AG04449 (cell line): ENCODE measurements around the gene ERN1.

Source experiments
- CTCF ChIA-PET: fragments of 350-600 bp; formaldehyde crosslinking; extraction: SDS; loops from one replicate; lab custom pipeline; 2021; ENCODE audit warnings: antibody characterized with exemption; lab: Yijun Ruan, JAX
- POLR2A ChIA-PET: fragments of 400-600, 350-600 bp; formaldehyde crosslinking; extraction: SDS; loops from one replicate; lab custom pipeline; 2020; ENCODE audit warnings: antibody characterized with exemption, inconsistent platforms; lab: Yijun Ruan, JAX
- DNase-seq: peaks from one replicate; pipeline ENCODE4 v3.0.0-alpha.2; 2010; ENCODE audit warnings: low read depth, low spot score
- H3K4me3 ChIP-seq: 2 replicates; pipeline ENCODE4 v1.5.1; 2011; ENCODE audit warnings: low read depth, mild to moderate bottlenecking, control low read depth, low read length
- TF ChIP-seq, protein P1 (sequence below): IDR thresholded peaks from one replicate; pipeline ENCODE4 v1.5.1; 2011; ENCODE audit warnings: mild to moderate bottlenecking, moderate library complexity, low read length, control low read depth, inconsistent platforms; ENCODE audit not compliant: insufficient read depth; ENCODE audit errors: missing control alignments

The ERN1 gene

GRCh38 chr17:64160378-64160777 is 30.4 kb upstream of the ERN1 start:
- ChIA-PET POLR2A (interaction anchor here (1.6 kb wide), 1 partner anchor 15 kb away, joined by 6 read pairs; no protein-coding TSS in a partner anchor), CTCF (interaction anchor here (1.3 to 2.8 kb wide), 6 partner anchors 9 to 122 kb away, joined by 4 to 13 read pairs (median 6); no protein-coding TSS in a partner anchor)
- no peak overlapping the region for H3K4me3 ChIP-seq
- TF ChIP-seq, protein P1, sequence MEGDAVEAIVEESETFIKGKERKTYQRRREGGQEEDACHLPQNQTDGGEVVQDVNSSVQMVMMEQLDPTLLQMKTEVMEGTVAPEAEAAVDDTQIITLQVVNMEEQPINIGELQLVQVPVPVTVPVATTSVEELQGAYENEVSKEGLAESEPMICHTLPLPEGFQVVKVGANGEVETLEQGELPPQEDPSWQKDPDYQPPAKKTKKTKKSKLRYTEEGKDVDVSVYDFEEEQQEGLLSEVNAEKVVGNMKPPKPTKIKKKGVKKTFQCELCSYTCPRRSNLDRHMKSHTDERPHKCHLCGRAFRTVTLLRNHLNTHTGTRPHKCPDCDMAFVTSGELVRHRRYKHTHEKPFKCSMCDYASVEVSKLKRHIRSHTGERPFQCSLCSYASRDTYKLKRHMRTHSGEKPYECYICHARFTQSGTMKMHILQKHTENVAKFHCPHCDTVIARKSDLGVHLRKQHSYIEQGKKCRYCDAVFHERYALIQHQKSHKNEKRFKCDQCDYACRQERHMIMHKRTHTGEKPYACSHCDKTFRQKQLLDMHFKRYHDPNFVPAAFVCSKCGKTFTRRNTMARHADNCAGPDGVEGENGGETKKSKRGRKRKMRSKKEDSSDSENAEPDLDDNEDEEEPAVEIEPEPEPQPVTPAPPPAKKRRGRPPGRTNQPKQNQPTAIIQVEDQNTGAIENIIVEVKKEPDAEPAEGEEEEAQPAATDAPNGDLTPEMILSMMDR = no peak
- no peak for DNase-seq

GRCh38 chr17:64158831-64159590 is 29.1 kb upstream of the ERN1 start:
- no peak overlapping the region for H3K4me3 ChIP-seq
- DNase-seq = no peak
- TF ChIP-seq, protein P1 = no peak
- ChIA-PET POLR2A (interaction anchor here (1.0 kb wide), 1 partner anchor 13 kb away, joined by 5 read pairs; no protein-coding TSS in a partner anchor), CTCF (interaction anchor here (0.9 to 2.8 kb wide), 6 partner anchors 9 to 123 kb away, joined by 3 to 13 read pairs (median 6); no protein-coding TSS in a partner anchor)

- TF ChIP-seq, protein P1 = no peak
- no peak overlapping the region for H3K4me3 ChIP-seq
- no peak for DNase-seq
- POLR2A ChIA-PET = interaction anchor here (1.0 kb wide), 1 partner anchor 13 kb away, joined by 5 read pairs; no protein-coding TSS in a partner anchor
- CTCF ChIA-PET = interaction anchor here (2.4 to 2.8 kb wide), 2 partner anchors 24 to 124 kb away, joined by 11 to 13 read pairs; no protein-coding TSS in a partner anchor
Measured at GRCh38 chr17:64158406-64158805, 28.5 kb upstream of the ERN1 start.

DNA sequence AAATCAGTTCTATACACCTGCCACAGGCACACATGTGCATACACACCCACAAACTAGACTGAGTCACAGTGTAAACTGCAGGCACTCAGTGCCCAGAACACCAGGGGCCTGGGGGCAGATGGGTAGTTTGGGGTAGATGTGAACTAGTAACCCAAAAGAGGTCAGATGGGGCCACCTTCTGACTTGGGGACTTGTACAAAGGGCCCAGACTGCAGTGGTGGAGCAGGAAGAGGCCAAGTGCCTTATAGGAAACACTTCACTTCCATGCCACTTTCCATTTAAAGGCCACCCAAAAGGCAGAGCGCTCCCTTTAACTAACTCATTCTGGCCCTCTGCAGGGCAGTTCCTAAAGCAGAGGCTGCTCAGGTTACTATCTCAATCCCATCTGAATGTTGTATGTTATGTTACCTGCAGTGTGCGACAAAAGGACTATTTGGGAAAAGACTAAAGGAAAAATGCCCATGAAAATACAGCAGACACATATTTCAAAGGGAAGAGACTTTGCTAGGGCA is 27.8 kb upstream of the ERN1 start:
- CTCF ChIA-PET = interaction anchor here (2.4 kb wide), 1 partner anchor 24 kb away, joined by 11 read pairs; no protein-coding TSS in a partner anchor
- TF ChIP-seq, protein P1 = no peak
- no peak for DNase-seq
- POLR2A ChIA-PET = interaction anchor here (1.0 kb wide), 1 partner anchor 12 kb away, joined by 5 read pairs; no protein-coding TSS in a partner anchor
- no peak overlapping the region for H3K4me3 ChIP-seq

DNA sequence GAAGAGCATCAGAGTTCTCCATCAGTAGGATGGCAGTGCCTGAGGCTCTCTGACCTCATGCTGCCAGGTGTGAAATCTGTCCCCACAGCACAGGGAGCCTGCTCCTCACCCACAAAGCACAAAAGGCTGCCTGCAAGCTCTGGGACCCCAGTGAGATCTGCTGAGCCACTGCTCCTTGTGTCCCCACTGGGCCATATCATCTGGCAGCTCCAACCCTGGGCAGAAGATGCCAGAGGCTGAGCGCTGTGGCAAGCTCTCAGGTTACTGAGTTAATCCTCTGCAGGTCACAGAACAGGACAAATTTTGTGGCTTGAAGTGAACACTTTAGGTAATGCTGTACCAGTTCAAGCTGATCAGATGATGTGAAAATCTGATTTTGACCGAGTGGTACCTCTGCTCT is 26.7 kb upstream of the ERN1 start:
- no peak overlapping the region for H3K4me3 ChIP-seq
- DNase-seq = no peak
- POLR2A ChIA-PET = no interaction called here
- CTCF ChIA-PET = no interaction called here
- TF ChIP-seq, protein P1 = no peak
